ENCODE measurements around the gene UBXN10. TPM values are rescaled to one million over a fixed set of nuclear protein-coding genes. Genes with fewer than 3 reads are reported as not detected.

Gene UBXN10
- total RNA-seq, 1 donor from 2014 or later: 5.0 TPM

DNA sequence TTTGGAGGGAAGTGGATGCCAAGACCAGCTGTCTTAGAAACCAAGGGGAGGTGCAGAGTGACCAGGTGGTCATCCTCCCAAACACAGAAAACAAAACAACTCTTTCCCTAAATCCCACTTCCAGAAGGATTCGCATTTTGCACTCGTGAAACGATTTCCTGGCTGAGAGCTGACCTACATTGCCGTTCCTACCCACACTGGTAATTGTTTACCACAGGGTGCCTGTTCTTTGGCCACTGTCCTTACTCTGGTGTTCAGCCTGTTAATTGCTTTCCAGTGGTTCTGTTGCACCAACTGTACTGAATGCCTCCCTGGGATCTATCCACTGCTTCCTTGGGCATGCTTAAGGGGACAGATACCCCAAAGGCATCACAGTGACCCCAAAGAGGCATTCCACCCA, 23.6 kb downstream of the UBXN10 start:
- Mint-ChIP-seq H3K9me3 (no peaks in the 10 kb centered on the region), H3K4me3 (no peak overlapping the region), H3K27me3 (peaks cover 21% of the 10 kb centered on the region), H3K36me3 (no peaks in the 10 kb centered on the region), H3K4me1 (ENCODE audit: unreplicated experiment) (no peaks in the 10 kb centered on the region), H3K27ac (no peak overlapping the region)
- TF ChIP-seq, protein P1, sequence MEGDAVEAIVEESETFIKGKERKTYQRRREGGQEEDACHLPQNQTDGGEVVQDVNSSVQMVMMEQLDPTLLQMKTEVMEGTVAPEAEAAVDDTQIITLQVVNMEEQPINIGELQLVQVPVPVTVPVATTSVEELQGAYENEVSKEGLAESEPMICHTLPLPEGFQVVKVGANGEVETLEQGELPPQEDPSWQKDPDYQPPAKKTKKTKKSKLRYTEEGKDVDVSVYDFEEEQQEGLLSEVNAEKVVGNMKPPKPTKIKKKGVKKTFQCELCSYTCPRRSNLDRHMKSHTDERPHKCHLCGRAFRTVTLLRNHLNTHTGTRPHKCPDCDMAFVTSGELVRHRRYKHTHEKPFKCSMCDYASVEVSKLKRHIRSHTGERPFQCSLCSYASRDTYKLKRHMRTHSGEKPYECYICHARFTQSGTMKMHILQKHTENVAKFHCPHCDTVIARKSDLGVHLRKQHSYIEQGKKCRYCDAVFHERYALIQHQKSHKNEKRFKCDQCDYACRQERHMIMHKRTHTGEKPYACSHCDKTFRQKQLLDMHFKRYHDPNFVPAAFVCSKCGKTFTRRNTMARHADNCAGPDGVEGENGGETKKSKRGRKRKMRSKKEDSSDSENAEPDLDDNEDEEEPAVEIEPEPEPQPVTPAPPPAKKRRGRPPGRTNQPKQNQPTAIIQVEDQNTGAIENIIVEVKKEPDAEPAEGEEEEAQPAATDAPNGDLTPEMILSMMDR (conservative IDR thresholded peaks at IDR 0.05): no peak
- no peak for DNase-seq (ENCODE audit: extremely low spot score, unreplicated experiment)

DNA sequence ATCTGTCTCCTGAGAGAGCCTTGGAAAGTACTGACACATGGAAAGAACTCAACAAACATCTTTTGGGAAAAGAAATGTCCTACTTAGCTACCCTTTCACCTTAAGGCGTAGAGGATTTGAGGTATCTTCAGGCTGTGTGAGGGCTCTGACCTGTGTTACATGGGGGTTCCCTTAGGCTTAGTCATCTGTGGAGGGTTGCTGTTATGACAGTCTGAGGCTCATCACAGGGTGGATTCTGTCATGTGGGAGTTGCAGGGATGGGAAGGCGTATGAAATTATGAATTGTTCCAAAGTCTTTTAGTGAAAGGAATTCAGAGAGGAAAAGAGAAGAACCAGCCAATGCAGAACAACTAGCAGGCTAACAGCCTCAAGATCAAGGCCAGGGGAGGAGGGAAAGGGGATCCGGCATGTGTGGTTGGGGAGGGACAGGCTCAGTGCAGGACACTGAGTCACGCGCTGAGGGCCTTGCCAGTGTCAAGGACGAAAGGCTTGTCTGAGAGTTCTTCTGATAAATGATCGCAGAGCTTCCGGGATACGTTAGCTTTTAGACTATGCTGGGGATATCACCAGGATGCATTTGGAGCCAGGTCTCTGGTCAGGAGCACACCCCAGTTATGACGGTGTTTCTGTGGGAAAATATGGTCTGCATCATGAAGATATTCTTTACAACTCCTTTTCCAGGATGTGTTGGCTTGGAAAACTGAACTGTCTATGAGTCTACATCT, 25.0 kb downstream of the UBXN10 start:
- peaks cover 34% of the 10 kb centered on the region for H3K27me3 Mint-ChIP-seq
- H3K36me3 Mint-ChIP-seq: no peaks in the 10 kb centered on the region
- no peak overlapping the region for H3K4me3 Mint-ChIP-seq

DNA sequence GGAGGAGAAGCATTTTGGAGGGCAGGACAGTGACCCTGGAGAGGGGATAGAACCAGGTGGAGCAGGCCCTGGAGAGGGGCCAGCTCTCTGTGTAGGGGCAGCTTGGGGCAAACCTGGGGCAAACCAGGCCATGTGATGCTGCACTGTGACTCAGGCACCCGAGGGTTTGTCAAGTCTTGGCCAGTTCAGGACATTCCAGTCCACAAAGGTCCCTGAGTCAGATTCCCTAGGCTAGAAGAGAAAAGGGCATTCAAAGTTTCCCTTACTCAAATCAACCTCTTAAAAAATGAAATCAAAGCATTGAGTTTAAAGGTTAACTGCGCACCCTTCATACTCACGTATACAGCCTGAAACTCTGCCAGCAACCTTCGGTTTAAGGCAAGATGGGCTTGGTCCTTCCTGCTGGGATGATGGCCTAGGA, 25.6 kb downstream of the UBXN10 start:
- TF ChIP-seq, protein P1 (conservative IDR thresholded peaks at IDR 0.05): no peak
- H3K4me1 Mint-ChIP-seq (ENCODE audit: unreplicated experiment): no peaks in the 10 kb centered on the region
- DNase-seq (ENCODE audit: extremely low spot score, unreplicated experiment): no peak
- no peaks in the 10 kb centered on the region for H3K9me3 Mint-ChIP-seq
- H3K4me3 Mint-ChIP-seq: no peak overlapping the region
- H3K27me3 Mint-ChIP-seq: peaks cover 36% of the 10 kb centered on the region
- no peaks in the 10 kb centered on the region for H3K36me3 Mint-ChIP-seq
- H3K27ac Mint-ChIP-seq: no peak overlapping the region

More for the DNA sequence above, 25.0 kb downstream of the UBXN10 start:
- TF ChIP-seq, protein P1 (conservative IDR thresholded peaks at IDR 0.05): no peak
- H3K9me3 Mint-ChIP-seq: no peaks in the 10 kb centered on the region
- H3K4me1 Mint-ChIP-seq (ENCODE audit: unreplicated experiment): no peaks in the 10 kb centered on the region
- no peak overlapping the region for H3K27ac Mint-ChIP-seq
- no peak for DNase-seq (ENCODE audit: extremely low spot score, unreplicated experiment)

DNA sequence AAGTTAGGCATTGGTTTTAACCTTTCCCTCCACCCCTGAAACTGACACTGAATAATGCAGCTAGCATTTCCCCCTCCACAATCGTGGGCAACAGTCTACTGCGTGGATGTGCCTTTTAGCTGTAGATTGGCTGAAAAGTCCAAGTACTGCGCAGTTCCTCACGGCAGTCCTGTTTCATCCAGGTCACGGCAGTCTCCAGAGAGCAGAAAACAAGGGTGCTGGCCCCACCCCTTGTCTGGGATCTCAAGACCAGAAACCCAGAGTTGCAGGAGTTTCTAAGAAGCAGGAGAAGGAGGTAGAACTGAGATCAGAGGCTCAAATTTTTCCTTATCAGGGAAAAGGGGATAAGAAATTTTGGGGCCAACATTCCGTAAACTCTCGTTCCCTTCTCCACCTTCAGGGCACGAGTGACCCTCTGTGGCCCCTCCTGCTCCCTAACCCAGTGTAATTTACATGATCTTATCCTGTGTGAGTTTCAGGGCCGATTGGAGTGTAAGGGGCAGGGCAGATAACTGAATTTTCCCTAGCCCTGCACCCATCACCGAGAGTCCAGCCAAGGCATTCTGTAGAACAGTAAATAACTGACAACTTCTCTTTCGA, 26.3 kb downstream of the UBXN10 start:
- H3K27me3 Mint-ChIP-seq: peaks cover 37% of the 10 kb centered on the region
- DNase-seq (ENCODE audit: extremely low spot score, unreplicated experiment): no peak

DNA sequence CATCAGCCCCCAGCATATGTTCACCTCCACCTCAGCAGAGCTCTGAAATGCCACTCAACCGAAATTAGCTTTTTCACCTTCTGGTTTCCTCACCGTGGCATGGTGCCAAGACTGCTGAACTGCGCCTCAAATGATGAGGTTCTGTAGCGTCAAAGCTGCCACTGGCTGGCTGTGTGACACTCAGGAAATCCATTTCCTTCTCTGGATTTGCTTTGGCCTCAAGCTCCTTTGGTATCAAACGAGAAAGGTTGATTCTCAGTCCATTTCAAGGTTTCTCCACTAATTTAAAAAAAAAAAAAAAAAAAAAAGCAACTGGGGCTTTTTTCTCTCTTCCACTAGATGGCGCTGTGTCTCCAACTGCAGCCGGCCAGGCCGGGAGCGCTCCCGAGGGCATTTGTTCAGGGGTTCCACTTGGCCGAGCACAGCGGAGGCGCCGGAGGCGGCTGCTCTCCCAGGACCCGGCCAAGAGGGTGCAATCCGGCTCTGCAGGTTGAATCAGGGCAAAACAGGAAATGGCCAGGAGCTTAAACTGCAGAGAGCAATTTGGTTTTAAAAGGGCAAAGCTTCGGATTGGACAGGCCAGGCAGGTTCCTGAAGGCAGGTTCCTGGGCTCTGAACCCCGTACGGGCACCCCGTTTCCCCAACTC, 26.9 kb downstream of the UBXN10 start:
- Mint-ChIP-seq H3K4me3 (no peak overlapping the region), H3K27ac (no peak overlapping the region), H3K27me3 (peaks cover 37% of the 10 kb centered on the region), H3K36me3 (no peaks in the 10 kb centered on the region), H3K4me1 (ENCODE audit: unreplicated experiment) (no peaks in the 10 kb centered on the region), H3K9me3 (no peaks in the 10 kb centered on the region)
- TF ChIP-seq, protein P1 (conservative IDR thresholded peaks at IDR 0.05): peak; percentile 90
- DNase-seq (ENCODE audit: extremely low spot score, unreplicated experiment): peak; percentile 75

More for the DNA sequence above, 26.3 kb downstream of the UBXN10 start:
- no peaks in the 10 kb centered on the region for H3K36me3 Mint-ChIP-seq
- H3K9me3 Mint-ChIP-seq: no peaks in the 10 kb centered on the region
- TF ChIP-seq, protein P1 (conservative IDR thresholded peaks at IDR 0.05): no peak
- no peak overlapping the region for H3K4me3 Mint-ChIP-seq
- no peak overlapping the region for H3K27ac Mint-ChIP-seq
- no peaks in the 10 kb centered on the region for H3K4me1 Mint-ChIP-seq (ENCODE audit: unreplicated experiment)

All from type B pancreatic cell (in vitro differentiated cells).